ENCODE measurements around the gene SLAMF8.

GRCh38 chr1:159873530-159874143 is 47.0 kb downstream of the SLAMF8 start:
- TF ChIP-seq POLR2A (IDR thresholded peaks at IDR 0.05; ENCODE audit: low read depth, low read length) (no peak), TAF1 (IDR thresholded peaks at IDR 0.05; ENCODE audit: low read depth, low read length) (no peak), POLR2AphosphoS5 (IDR thresholded peaks at IDR 0.05; ENCODE audit: low read depth, low read length) (no peak), SPI1 (IDR thresholded peaks at IDR 0.05; ENCODE audit: low read depth, low read length) (no peak), POU2F2 (IDR thresholded peaks at IDR 0.05; ENCODE audit: low read depth, low read length) (no peak)

Data from GM12891 (cell line).